Measurements from ENCODE around the gene SMIM8.

The SMIM8 gene

GRCh38 chr6:87376643-87377042, 54.3 kb downstream of the SMIM8 start:
- no peaks in the 10 kb centered on the region for H3K27me3 ChIP-seq (ENCODE audit: control insufficient read depth in 5 of 5, insufficient read depth in 4 of 5, low read length in 5 of 5)
- no peak overlapping the region for H3K4me3 ChIP-seq (ENCODE audit: low read depth in 1 of 5, low read length in 5 of 5)
- peaks cover 0 to 2% (median 0%) of the 10 kb centered on the region in 5 donors for H3K9me3 ChIP-seq (ENCODE audit: control insufficient read depth in 5 of 5, low read length in 5 of 5)
- H3K4me1 ChIP-seq (ENCODE audit: control insufficient read depth in 5 of 5, insufficient read depth in 5 of 5, low read length in 5 of 5): peaks cover 0 to 12% (median 6%) of the 10 kb centered on the region in 5 donors
- H3K9ac ChIP-seq (ENCODE audit: low read length in 5 of 5): no peak overlapping the region
- H3K36me3 ChIP-seq (ENCODE audit: control insufficient read depth in 5 of 5, insufficient read depth in 5 of 5, low read length in 5 of 5): no peaks in the 10 kb centered on the region
- H3K27ac ChIP-seq (ENCODE audit: low read depth, low read length): no peak overlapping the region

- no peaks in the 10 kb centered on the region for H3K36me3 ChIP-seq (ENCODE audit: control insufficient read depth in 5 of 5, insufficient read depth in 5 of 5, low read length in 5 of 5)
- no peak overlapping the region for H3K27ac ChIP-seq (ENCODE audit: low read depth, low read length)
- H3K4me3 ChIP-seq (ENCODE audit: low read depth in 1 of 5, low read length in 5 of 5): peak overlapping the region in 4 of 5 donors; percentile 5 to 37 (median 23)
- H3K9ac ChIP-seq (ENCODE audit: low read length in 5 of 5): no peak overlapping the region
- H3K4me1 ChIP-seq (ENCODE audit: control insufficient read depth in 5 of 5, insufficient read depth in 5 of 5, low read length in 5 of 5): peaks cover 0 to 12% (median 6%) of the 10 kb centered on the region in 5 donors
- H3K27me3 ChIP-seq (ENCODE audit: control insufficient read depth in 5 of 5, insufficient read depth in 4 of 5, low read length in 5 of 5): no peaks in the 10 kb centered on the region
- H3K9me3 ChIP-seq (ENCODE audit: control insufficient read depth in 5 of 5, low read length in 5 of 5): no peaks in the 10 kb centered on the region
These were observed 56.6 kb downstream of the SMIM8 start for GRCh38 chr6:87378947-87379346.

GRCh38 chr6:87382861-87383260, 60.5 kb downstream of the SMIM8 start:
- Histone ChIP-seq H3K9me3 (ENCODE audit: control insufficient read depth in 5 of 5, low read length in 5 of 5) (no peaks in the 10 kb centered on the region), H3K27me3 (ENCODE audit: control insufficient read depth in 5 of 5, insufficient read depth in 4 of 5, low read length in 5 of 5) (no peaks in the 10 kb centered on the region), H3K27ac (ENCODE audit: low read depth, low read length) (no peak overlapping the region), H3K4me3 (ENCODE audit: low read depth in 1 of 5, low read length in 5 of 5) (no peak overlapping the region), H3K36me3 (ENCODE audit: control insufficient read depth in 5 of 5, insufficient read depth in 5 of 5, low read length in 5 of 5) (no peaks in the 10 kb centered on the region), H3K9ac (ENCODE audit: low read length in 5 of 5) (no peak overlapping the region), H3K4me1 (ENCODE audit: control insufficient read depth in 5 of 5, insufficient read depth in 5 of 5, low read length in 5 of 5) (peaks cover 0 to 12% (median 6%) of the 10 kb centered on the region in 5 donors)

- Histone ChIP-seq H3K9ac (ENCODE audit: low read length in 5 of 5) (no peak overlapping the region), H3K4me1 (ENCODE audit: control insufficient read depth in 5 of 5, insufficient read depth in 5 of 5, low read length in 5 of 5) (peaks cover 0 to 2% (median 0%) of the 10 kb centered on the region in 5 donors), H3K27ac (ENCODE audit: low read depth, low read length) (no peak overlapping the region), H3K4me3 (ENCODE audit: low read depth in 1 of 5, low read length in 5 of 5) (no peak overlapping the region), H3K9me3 (ENCODE audit: control insufficient read depth in 5 of 5, low read length in 5 of 5) (no peaks in the 10 kb centered on the region), H3K36me3 (ENCODE audit: control insufficient read depth in 5 of 5, insufficient read depth in 5 of 5, low read length in 5 of 5) (no peaks in the 10 kb centered on the region), H3K27me3 (ENCODE audit: control insufficient read depth in 5 of 5, insufficient read depth in 4 of 5, low read length in 5 of 5) (no peaks in the 10 kb centered on the region)
These were observed 61.6 kb downstream of the SMIM8 start for GRCh38 chr6:87384038-87384437.

- Histone ChIP-seq H3K27me3 (ENCODE audit: control insufficient read depth in 5 of 5, insufficient read depth in 4 of 5, low read length in 5 of 5) (no peaks in the 10 kb centered on the region), H3K9me3 (ENCODE audit: control insufficient read depth in 5 of 5, low read length in 5 of 5) (no peaks in the 10 kb centered on the region), H3K4me3 (ENCODE audit: low read depth in 1 of 5, low read length in 5 of 5) (no peak overlapping the region), H3K27ac (ENCODE audit: low read depth, low read length) (no peak overlapping the region), H3K4me1 (ENCODE audit: control insufficient read depth in 5 of 5, insufficient read depth in 5 of 5, low read length in 5 of 5) (no peaks in the 10 kb centered on the region), H3K9ac (ENCODE audit: low read length in 5 of 5) (no peak overlapping the region), H3K36me3 (ENCODE audit: control insufficient read depth in 5 of 5, insufficient read depth in 5 of 5, low read length in 5 of 5) (no peaks in the 10 kb centered on the region)
These were observed 62.1 kb downstream of the SMIM8 start for GRCh38 chr6:87384449-87384848.

GRCh38 chr6:87391334-87391733, 68.9 kb downstream of the SMIM8 start:
- Histone ChIP-seq H3K4me3 (ENCODE audit: low read depth in 1 of 5, low read length in 5 of 5) (no peak overlapping the region), H3K9me3 (ENCODE audit: control insufficient read depth in 5 of 5, low read length in 5 of 5) (no peaks in the 10 kb centered on the region), H3K27ac (ENCODE audit: low read depth, low read length) (no peak overlapping the region), H3K9ac (ENCODE audit: low read length in 5 of 5) (no peak overlapping the region), H3K27me3 (ENCODE audit: control insufficient read depth in 5 of 5, insufficient read depth in 4 of 5, low read length in 5 of 5) (no peaks in the 10 kb centered on the region), H3K36me3 (ENCODE audit: control insufficient read depth in 5 of 5, insufficient read depth in 5 of 5, low read length in 5 of 5) (no peaks in the 10 kb centered on the region), H3K4me1 (ENCODE audit: control insufficient read depth in 5 of 5, insufficient read depth in 5 of 5, low read length in 5 of 5) (no peaks in the 10 kb centered on the region)
